Measurements from ENCODE around the gene HOXC6.

HOXC6 gene

GRCh38 chr12:54028314-54029201, at the start of gene HOXC6:
TSS of gene HOXC6 (plus strand) at chr12:54028440. CDS start at chr12:54028522, 82 bp downstream.
- peak; percentile 79 for DNase-seq (ENCODE audit: low spot score)

GRCh38 chr12:53978477-53979356, 49.5 kb upstream of the HOXC6 start:
- DNase-seq (ENCODE audit: low spot score): no peak

GRCh38 chr12:53980104-53980801, 48.0 kb upstream of the HOXC6 start:
- no peak for DNase-seq (ENCODE audit: low spot score)

- no peak for DNase-seq (ENCODE audit: low spot score)
Measured at GRCh38 chr12:53980802-53981496, 47.3 kb upstream of the HOXC6 start.

- no peak for DNase-seq (ENCODE audit: low spot score)
Measured at GRCh38 chr12:53981634-53982565, 46.3 kb upstream of the HOXC6 start.

- no peak for DNase-seq (ENCODE audit: low spot score)
Measured at GRCh38 chr12:53982648-53983567, 45.3 kb upstream of the HOXC6 start.

- DNase-seq (ENCODE audit: low spot score): no peak
Measured at GRCh38 chr12:53983568-53983949, 44.7 kb upstream of the HOXC6 start.

GRCh38 chr12:53983950-53984572, 44.2 kb upstream of the HOXC6 start:
- DNase-seq (ENCODE audit: low spot score): no peak

- DNase-seq (ENCODE audit: low spot score): peak; percentile 96
Measured at GRCh38 chr12:53984901-53985691, 43.1 kb upstream of the HOXC6 start, which contains the start of gene HOXC10. TSS of gene HOXC10 (plus strand) at chr12:53985146. CDS start at chr12:53985260, 114 bp downstream.

- no peak for DNase-seq (ENCODE audit: low spot score)
Measured at GRCh38 chr12:53985692-53985993, 42.6 kb upstream of the HOXC6 start.

GRCh38 chr12:53985994-53986685, 42.1 kb upstream of the HOXC6 start:
- DNase-seq (ENCODE audit: low spot score): no peak

- DNase-seq (ENCODE audit: low spot score): no peak
Measured at GRCh38 chr12:53986686-53987483, 41.4 kb upstream of the HOXC6 start.

- DNase-seq (ENCODE audit: low spot score): no peak
Measured at GRCh38 chr12:53987787-53988230, 40.4 kb upstream of the HOXC6 start.

- no peak for DNase-seq (ENCODE audit: low spot score)
Measured at GRCh38 chr12:53988541-53989226, 39.6 kb upstream of the HOXC6 start.

GRCh38 chr12:53989227-53990113, 38.8 kb upstream of the HOXC6 start:
- no peak for DNase-seq (ENCODE audit: low spot score)

All from HuH-7 (cell line).